Testis (tissue), 3 donors: ENCODE measurements around the gene AOC3. TPM values are rescaled to one million over a fixed set of nuclear protein-coding genes. Genes with fewer than 3 reads are reported as not detected.

Experiments
- DNase-seq: peaks from one replicate; pipeline ENCODE4 v3.0.0-alpha.2; 2019
- H3K27ac ChIP-seq, 2 donors: fragments of 200-600 bp; sonication (generic); one replicate each; pipeline ENCODE4 v1.5.1; 2019
- H3K27me3 ChIP-seq: fragments of 200-600 bp; sonication (generic); one replicate; pipeline ENCODE4 v1.5.1; 2019
- H3K36me3 ChIP-seq: fragments of 200-600 bp; sonication (generic); one replicate; pipeline ENCODE4 v1.5.1; 2017; ENCODE audit warnings: low read depth; ENCODE audit errors: missing control alignments
- H3K4me1 ChIP-seq: fragments of 200-600 bp; sonication (generic); one replicate; pipeline ENCODE4 v1.5.1; 2019
- H3K4me3 ChIP-seq, 2 donors: fragments of 200-600 bp; sonication (generic); one replicate each; pipeline ENCODE4 v1.5.1; 2017 to 2019
- H3K9me3 ChIP-seq: fragments of 200-600 bp; sonication (generic); one replicate; pipeline ENCODE4 v1.5.1; 2017
- CTCF ChIP-seq, 3 experiments: fragments of 450-650 bp in 2 of 3; fragments of 200-600 bp in 1 of 3; sonication (generic) in 1 of 3; IDR thresholded peaks; one replicate each; pipeline ENCODE4 v1.5.1; 2016 to 2019; ENCODE audit warnings: antibody characterized with exemption in 3 of 3, mild to moderate bottlenecking in 2 of 3, moderate library complexity in 1 of 3
- POLR2A ChIP-seq: fragments of 450-650 bp; IDR thresholded peaks from one replicate; pipeline ENCODE4 v1.6.1; 2017; ENCODE audit warnings: antibody characterized with exemption, mild to moderate bottlenecking, moderate library complexity
- WGBS, 2 donors: methylation state at CpG; one replicate each; pipeline ENCODE4 v1.1.5; 2018; 5-methylcytosine and 5-hydroxymethylcytosine counted together
- intact Hi-C: fragments of 100-400 bp; cut with DNase I; formaldehyde crosslinking; loops from one replicate; pipeline ENCODE4 v1.15.1; 2023; ENCODE audit warnings: low total_unique reads
- polyA plus RNA-seq: library from polyadenylated mRNA; stranded (reverse); fragments of 350-450 nt; fragmentation: Illumina TruSeq; extraction: RNeasy Lipid Tissue Mini Kit (QIAGEN cat#74804); gene quantifications from one replicate; pipeline ENCODE4 v1.2.3, GENCODE V29; 2014; ENCODE audit warnings: low read depth, low replicate concordance; ENCODE audit not compliant: insufficient read depth
- total RNA-seq, 2 donors: library from RNA; depleted of rRNA; stranded (reverse); fragments of >200 nt; gene quantifications; one replicate each; pipeline ENCODE4 v1.2.3, GENCODE V29; 2016

AOC3 gene
- total and polyA plus RNA-seq, 3 donors from 2014 or later: 14.3 to 46.4 (median 14.8) TPM

- H3K9me3 ChIP-seq: no peaks in the 10 kb centered on the region
- 6 to 7% methylated on average over 13 to 18 of the region's 18 CpGs for WGBS, 2 donors
Observed at GRCh38 chr17:42833767-42834422, 17.1 kb upstream of the AOC3 start.

GRCh38 chr17:42835732-42836131 is 15.3 kb upstream of the AOC3 start:
- no peaks in the 10 kb centered on the region for H3K36me3 ChIP-seq
- intact Hi-C loops: no loop called here

More at GRCh38 chr17:42833767-42834422, 17.1 kb upstream of the AOC3 start:
- DNase-seq: peak; percentile 23
- Histone ChIP-seq H3K27ac (peak overlapping the region; percentile 77 to 87), H3K27me3 (no peaks in the 10 kb centered on the region), H3K36me3 (no peaks in the 10 kb centered on the region), H3K4me3 (peak overlapping the region; percentile 87 to 99), H3K4me1 (peaks cover 10% of the 10 kb centered on the region)
- intact Hi-C loops: no loop called here
- TF ChIP-seq CTCF (IDR thresholded peaks at IDR 0.05): no peak
- no peak for TF ChIP-seq POLR2A

DNA sequence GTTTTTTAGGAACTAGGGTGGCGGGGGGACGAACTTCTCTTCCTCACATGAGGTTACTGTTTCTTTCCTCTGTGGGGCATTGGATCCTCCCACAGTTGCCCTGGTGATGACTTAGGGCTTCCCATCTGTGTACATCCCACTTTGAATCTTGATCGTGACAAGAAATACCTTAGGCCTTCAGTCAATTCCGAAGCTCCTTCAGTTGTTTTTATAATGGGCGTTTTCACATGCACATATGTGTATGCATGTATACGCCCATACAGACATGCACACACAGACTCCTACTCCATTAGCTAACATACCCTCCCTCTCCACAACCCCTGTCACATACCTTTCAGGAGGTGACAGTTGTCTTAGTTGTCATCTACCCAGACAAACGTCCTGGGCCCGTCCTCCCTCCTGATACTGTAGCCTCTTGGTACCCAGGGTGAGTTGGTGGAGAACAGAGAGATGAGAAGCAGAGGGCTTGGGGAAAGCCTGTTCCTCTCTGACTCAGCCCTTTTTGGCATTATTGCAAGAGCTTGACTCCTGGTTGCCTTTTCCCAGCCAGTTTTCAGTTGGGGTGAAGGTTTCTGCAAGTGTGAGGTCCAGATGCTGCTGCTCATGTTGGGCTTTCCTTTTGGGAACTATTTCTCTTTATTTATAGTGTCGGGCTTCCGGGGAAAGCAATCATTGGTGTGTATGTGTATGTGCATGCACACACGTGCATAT is 8.9 kb upstream of the AOC3 start:
- Histone ChIP-seq H3K9me3 (no peaks in the 10 kb centered on the region), H3K4me1 (no peaks in the 10 kb centered on the region), H3K27me3 (no peaks in the 10 kb centered on the region), H3K36me3 (no peaks in the 10 kb centered on the region), H3K4me3 (no peak overlapping the region), H3K27ac (no peak overlapping the region)
- peak; percentile 25 for DNase-seq
- 71 to 75% methylated on average over 11 of the region's 11 CpGs for WGBS, 2 donors
- TF ChIP-seq POLR2A (no peak), CTCF (IDR thresholded peaks at IDR 0.05) (no peak)
- intact Hi-C loops: loop anchor here (5.0 kb wide), 1 partner anchor 85 kb away; no protein-coding TSS in a partner anchor

More at GRCh38 chr17:42835732-42836131, 15.3 kb upstream of the AOC3 start:
- Histone ChIP-seq H3K27me3 (no peaks in the 10 kb centered on the region), H3K4me1 (peaks cover 10% of the 10 kb centered on the region), H3K4me3 (no peak overlapping the region), H3K27ac (no peak overlapping the region), H3K9me3 (no peaks in the 10 kb centered on the region)
- 91 to 97% methylated on average over 6 of the region's 6 CpGs for WGBS, 2 donors
- TF ChIP-seq POLR2A (no peak), CTCF (IDR thresholded peaks at IDR 0.05) (no peak)
- DNase-seq: no peak

- WGBS, 2 donors: 41 to 55% methylated on average over 6 of the region's 6 CpGs
- Histone ChIP-seq H3K36me3 (no peaks in the 10 kb centered on the region), H3K27me3 (no peaks in the 10 kb centered on the region), H3K4me3 (no peak overlapping the region), H3K4me1 (no peaks in the 10 kb centered on the region), H3K27ac (no peak overlapping the region), H3K9me3 (no peaks in the 10 kb centered on the region)
- DNase-seq: peak; percentile 40
- intact Hi-C loops: loop anchor here (5.0 kb wide), 1 partner anchor 84 kb away; no protein-coding TSS in a partner anchor
- TF ChIP-seq CTCF (IDR thresholded peaks at IDR 0.05) (peak; percentile 83 to 89 (median 84)), POLR2A (no peak)
Observed at GRCh38 chr17:42843358-42843934, 7.6 kb upstream of the AOC3 start.
